ENCODE measurements around the gene ARHGEF3. TPM values are rescaled to one million over a fixed set of nuclear protein-coding genes. Genes with fewer than 3 reads are reported as not detected.

The ARHGEF3 gene
- total RNA-seq, 1 donor = 21.7 TPM

DNA sequence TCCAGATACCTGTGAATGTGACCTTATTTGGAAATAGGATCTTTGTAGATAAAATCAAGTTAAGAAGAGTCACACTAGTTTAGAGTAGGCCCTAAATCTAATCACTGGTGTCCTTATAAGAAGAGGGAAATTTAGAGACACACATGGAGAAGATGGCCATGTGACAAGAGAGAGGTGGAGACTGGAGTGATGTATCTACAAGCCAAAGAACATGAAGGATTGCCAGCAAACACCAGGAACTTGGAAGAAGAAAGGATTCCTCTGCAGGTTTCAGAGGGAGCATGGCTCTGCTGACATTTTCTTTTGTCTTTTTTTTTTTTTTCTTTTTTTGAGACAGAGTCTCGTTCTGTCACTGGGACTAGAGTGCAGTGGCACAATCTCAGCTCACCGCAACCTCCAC is 20.8 kb downstream of the ARHGEF3 start:
- TF ChIP-seq, protein P1, sequence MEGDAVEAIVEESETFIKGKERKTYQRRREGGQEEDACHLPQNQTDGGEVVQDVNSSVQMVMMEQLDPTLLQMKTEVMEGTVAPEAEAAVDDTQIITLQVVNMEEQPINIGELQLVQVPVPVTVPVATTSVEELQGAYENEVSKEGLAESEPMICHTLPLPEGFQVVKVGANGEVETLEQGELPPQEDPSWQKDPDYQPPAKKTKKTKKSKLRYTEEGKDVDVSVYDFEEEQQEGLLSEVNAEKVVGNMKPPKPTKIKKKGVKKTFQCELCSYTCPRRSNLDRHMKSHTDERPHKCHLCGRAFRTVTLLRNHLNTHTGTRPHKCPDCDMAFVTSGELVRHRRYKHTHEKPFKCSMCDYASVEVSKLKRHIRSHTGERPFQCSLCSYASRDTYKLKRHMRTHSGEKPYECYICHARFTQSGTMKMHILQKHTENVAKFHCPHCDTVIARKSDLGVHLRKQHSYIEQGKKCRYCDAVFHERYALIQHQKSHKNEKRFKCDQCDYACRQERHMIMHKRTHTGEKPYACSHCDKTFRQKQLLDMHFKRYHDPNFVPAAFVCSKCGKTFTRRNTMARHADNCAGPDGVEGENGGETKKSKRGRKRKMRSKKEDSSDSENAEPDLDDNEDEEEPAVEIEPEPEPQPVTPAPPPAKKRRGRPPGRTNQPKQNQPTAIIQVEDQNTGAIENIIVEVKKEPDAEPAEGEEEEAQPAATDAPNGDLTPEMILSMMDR (IDR thresholded peaks at IDR 0.05; ENCODE audit: extremely low read depth, low read depth, low read length) = no peak
- Histone ChIP-seq H3K79me2 (ENCODE audit: insufficient read depth, low read length) (no peaks in the 10 kb centered on the region), H3K4me1 (ENCODE audit: insufficient read depth, low read length) (peaks cover 19% of the 10 kb centered on the region), H3K27ac (ENCODE audit: low read depth, low read length) (no peak overlapping the region), H4K20me1 (ENCODE audit: insufficient read depth, low read length) (peaks cover 3% of the 10 kb centered on the region), H3K4me2 (ENCODE audit: insufficient read depth, low read length) (no peak overlapping the region), H3K9me3 (ENCODE audit: low read depth, low read length) (no peaks in the 10 kb centered on the region), H3K4me3 (ENCODE audit: insufficient read depth, low read length) (no peak overlapping the region), H3K36me3 (ENCODE audit: insufficient read depth, low read length) (no peaks in the 10 kb centered on the region), H3K27me3 (ENCODE audit: insufficient read depth, low read length) (no peaks in the 10 kb centered on the region), H2AFZ (ENCODE audit: low read length) (no peak overlapping the region)
- DNase-seq (ENCODE audit: insufficient read length, low spot score, missing footprints) = no peak

DNA sequence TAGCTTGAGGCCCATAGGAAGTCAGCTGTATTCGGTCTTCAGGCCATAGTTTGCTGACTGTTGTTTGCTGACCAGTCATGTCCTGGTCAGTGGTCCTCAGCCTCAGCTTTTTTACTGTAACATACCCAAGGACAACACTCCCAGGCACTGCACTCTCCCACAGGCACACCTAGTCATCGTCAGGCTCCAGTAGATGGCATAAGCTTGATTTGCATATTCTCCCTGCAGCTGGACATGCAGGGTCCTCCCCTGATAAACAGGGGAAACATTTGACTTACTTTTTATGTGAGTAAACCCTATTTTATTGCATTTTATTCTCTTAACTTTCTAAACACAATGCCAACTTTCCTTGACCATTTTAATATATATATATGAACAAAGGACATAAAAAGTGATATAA is 22.9 kb downstream of the ARHGEF3 start:
- H3K27ac ChIP-seq (ENCODE audit: low read depth, low read length) = no peak overlapping the region
- H4K20me1 ChIP-seq (ENCODE audit: insufficient read depth, low read length) = peaks cover 3% of the 10 kb centered on the region
- no peaks in the 10 kb centered on the region for H3K9me3 ChIP-seq (ENCODE audit: low read depth, low read length)
- no peak for DNase-seq (ENCODE audit: insufficient read length, low spot score, missing footprints)
- H3K36me3 ChIP-seq (ENCODE audit: insufficient read depth, low read length) = no peaks in the 10 kb centered on the region
- H3K4me1 ChIP-seq (ENCODE audit: insufficient read depth, low read length) = peaks cover 11% of the 10 kb centered on the region
- H3K79me2 ChIP-seq (ENCODE audit: insufficient read depth, low read length) = no peaks in the 10 kb centered on the region
- no peak overlapping the region for H3K4me2 ChIP-seq (ENCODE audit: insufficient read depth, low read length)
- TF ChIP-seq, protein P1 (IDR thresholded peaks at IDR 0.05; ENCODE audit: extremely low read depth, low read depth, low read length) = no peak
- H2AFZ ChIP-seq (ENCODE audit: low read length) = no peak overlapping the region
- H3K27me3 ChIP-seq (ENCODE audit: insufficient read depth, low read length) = no peaks in the 10 kb centered on the region
- no peak overlapping the region for H3K4me3 ChIP-seq (ENCODE audit: insufficient read depth, low read length)

DNA sequence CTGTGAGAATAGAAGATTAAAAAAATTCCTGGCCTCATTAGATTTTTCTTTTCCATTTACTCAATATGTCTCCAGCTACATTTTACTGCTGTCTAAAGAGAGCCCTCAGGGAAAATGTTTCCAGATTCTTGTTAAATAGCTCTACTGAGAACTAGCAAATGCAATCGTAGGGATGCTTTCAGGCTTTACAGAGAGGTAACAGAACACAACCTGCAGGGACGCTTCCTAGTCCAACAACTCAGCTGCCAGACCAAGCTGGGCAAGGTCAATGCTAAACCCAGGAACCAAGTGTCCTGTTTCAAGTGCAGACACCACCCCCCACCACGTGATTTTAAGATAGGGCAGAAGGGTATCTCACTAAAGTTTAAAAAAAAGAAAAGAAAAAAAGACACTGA is 25.2 kb downstream of the ARHGEF3 start:
- Histone ChIP-seq H3K4me2 (ENCODE audit: insufficient read depth, low read length) (no peak overlapping the region), H3K27ac (ENCODE audit: low read depth, low read length) (no peak overlapping the region), H3K9me3 (ENCODE audit: low read depth, low read length) (no peaks in the 10 kb centered on the region), H3K36me3 (ENCODE audit: insufficient read depth, low read length) (no peaks in the 10 kb centered on the region), H2AFZ (ENCODE audit: low read length) (no peak overlapping the region), H3K27me3 (ENCODE audit: insufficient read depth, low read length) (no peaks in the 10 kb centered on the region), H3K79me2 (ENCODE audit: insufficient read depth, low read length) (no peaks in the 10 kb centered on the region), H3K4me1 (ENCODE audit: insufficient read depth, low read length) (peaks cover 5% of the 10 kb centered on the region), H3K4me3 (ENCODE audit: insufficient read depth, low read length) (no peak overlapping the region), H4K20me1 (ENCODE audit: insufficient read depth, low read length) (peaks cover 3% of the 10 kb centered on the region)
- TF ChIP-seq, protein P1 (IDR thresholded peaks at IDR 0.05; ENCODE audit: extremely low read depth, low read depth, low read length) = no peak
- no peak for DNase-seq (ENCODE audit: insufficient read length, low spot score, missing footprints)

DNA sequence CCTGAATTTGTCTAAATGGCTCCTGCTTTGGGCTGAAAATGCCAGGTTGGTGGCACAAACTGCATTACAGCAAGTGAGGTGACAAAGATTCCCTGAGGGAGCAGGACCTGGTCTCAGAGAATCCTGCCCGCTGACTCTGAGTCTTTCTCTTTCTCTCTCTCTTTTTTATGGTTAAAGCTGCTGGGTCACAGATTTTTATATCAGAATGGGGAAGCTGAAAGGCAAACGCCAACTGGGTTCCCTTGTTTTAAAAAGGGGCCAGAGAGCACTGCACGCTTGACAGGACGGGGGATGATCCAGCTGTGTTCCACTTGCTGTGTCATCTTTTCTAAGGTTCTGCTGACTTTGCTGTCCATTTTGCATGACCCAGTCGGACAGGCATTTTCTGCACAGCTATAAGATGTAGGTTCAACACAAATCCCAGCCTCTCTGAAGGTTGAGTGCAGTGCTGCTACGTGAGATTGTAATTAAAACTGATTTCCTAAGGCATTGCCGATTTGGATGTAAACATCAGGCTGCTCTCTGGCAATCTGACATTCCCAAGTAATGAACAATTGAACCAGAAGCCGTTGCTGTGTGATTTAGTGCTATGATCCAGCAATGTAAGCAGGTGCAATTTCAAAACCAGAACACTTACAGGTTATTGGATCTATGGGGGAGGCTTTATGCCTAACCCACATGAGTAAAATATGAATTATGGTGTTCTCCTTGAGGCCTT is 25.8 kb downstream of the ARHGEF3 start:
- Histone ChIP-seq H3K36me3 (ENCODE audit: insufficient read depth, low read length) (no peaks in the 10 kb centered on the region), H3K79me2 (ENCODE audit: insufficient read depth, low read length) (no peaks in the 10 kb centered on the region), H3K27me3 (ENCODE audit: insufficient read depth, low read length) (no peaks in the 10 kb centered on the region), H3K4me2 (ENCODE audit: insufficient read depth, low read length) (no peak overlapping the region), H3K27ac (ENCODE audit: low read depth, low read length) (no peak overlapping the region), H3K9me3 (ENCODE audit: low read depth, low read length) (no peaks in the 10 kb centered on the region), H4K20me1 (ENCODE audit: insufficient read depth, low read length) (peaks cover 3% of the 10 kb centered on the region), H3K4me1 (ENCODE audit: insufficient read depth, low read length) (peaks cover 5% of the 10 kb centered on the region), H3K4me3 (ENCODE audit: insufficient read depth, low read length) (no peak overlapping the region), H2AFZ (ENCODE audit: low read length) (no peak overlapping the region)
- DNase-seq (ENCODE audit: insufficient read length, low spot score, missing footprints) = no peak
- TF ChIP-seq, protein P1 (IDR thresholded peaks at IDR 0.05; ENCODE audit: extremely low read depth, low read depth, low read length) = no peak

All from osteoblast (primary cell).